GM12878 (cell line): ENCODE data around the gene ARMC3. TPM values are rescaled to one million over a fixed set of nuclear protein-coding genes. Genes with fewer than 3 reads are reported as not detected.

ENCODE experiments used
- ATAC-seq: fragments of 200-7000 bp; cut with Tn5 transposase; 3 replicates; pipeline ENCODE4 v1.9.1; 2020; ENCODE audit warnings: mild to moderate bottlenecking, moderate library complexity
- BruUV-seq: library from RNA; stranded (reverse); fragments of 400-500 nt; replicated peaks from 2 replicates; lab custom pipeline; 2021; lab: Mats Ljungman, UMichigan
- CTCF ChIA-PET: fragments of 300-600 bp; sonication (Branson Sonifier 250); formaldehyde crosslinking; extraction: SDS; loops from one replicate; lab custom pipeline; 2021; ENCODE audit warnings: inconsistent platforms; lab: Yijun Ruan, JAX
- POLR2A ChIA-PET: fragments of 350-600 bp; formaldehyde crosslinking; extraction: SDS; loops from one replicate; lab custom pipeline; 2021; ENCODE audit warnings: inconsistent platforms; lab: Charles Lee
- RAD21 ChIA-PET: fragments of 300-600 bp; sonication (Branson Sonifier 250); formaldehyde crosslinking; loops from one replicate; lab custom pipeline; 2023; ENCODE audit warnings: antibody characterized with exemption; ENCODE audit not compliant: unreplicated experiment; lab: Charles Lee
- SMC1A ChIA-PET: fragments of 300-600 bp; sonication (Branson Sonifier 250); formaldehyde crosslinking; loops from one replicate; lab custom pipeline; 2023; ENCODE audit not compliant: unreplicated experiment, uncharacterized antibody; lab: Charles Lee
- DNase-seq: peaks from one replicate; pipeline ENCODE4 v3.0.0-alpha.2; 2011; ENCODE audit warnings: low read depth, low spot score
- FAIRE-seq: peaks from 3 replicates; lab custom pipeline; 2011; peaks lifted over from hg19 to GRCh38; lab: Jason Lieb, UNC
- H2AFZ ChIP-seq: 2 replicates; pipeline ENCODE4 v1.6.0; 2011; ENCODE audit warnings: low read depth, low read length, control low read depth; ENCODE audit not compliant: control insufficient read depth
- H3K27ac ChIP-seq: 2 replicates; pipeline ENCODE4 v1.5.1; 2011; ENCODE audit warnings: control low read depth; ENCODE audit not compliant: control insufficient read depth, insufficient read depth
- H3K27me3 ChIP-seq, 2 experiments: replicated peaks in 1 of 2; 2 replicates each; pipeline versions ENCODE4 v1.6.0 to v1.6.1; 2011; ENCODE audit warnings: low read length in 1 of 2; ENCODE audit not compliant: control insufficient read depth in 2 of 2, insufficient read depth in 2 of 2
- H3K36me3 ChIP-seq, 2 experiments: 2 replicates each; pipeline ENCODE4 v1.5.1; 2011; ENCODE audit warnings: low read length in 1 of 2; ENCODE audit not compliant: control insufficient read depth in 2 of 2, insufficient read depth in 2 of 2
- H3K4me1 ChIP-seq: 2 replicates; pipeline ENCODE4 v1.6.1; 2011; ENCODE audit warnings: mild to moderate bottlenecking, low read length, moderate library complexity, mixed read lengths; ENCODE audit not compliant: control insufficient read depth, insufficient read depth
- H3K4me2 ChIP-seq: 2 replicates; pipeline ENCODE4 v1.6.0; 2011; ENCODE audit warnings: control low read depth; ENCODE audit not compliant: control insufficient read depth, insufficient read depth
- H3K4me3 ChIP-seq: fragments of 200-600 bp; sonication (generic); 2 replicates; pipeline ENCODE4 v1.5.1; 2016
- H3K79me2 ChIP-seq: 2 replicates; pipeline ENCODE4 v1.6.0; 2011; ENCODE audit warnings: low read length; ENCODE audit not compliant: control insufficient read depth, insufficient read depth
- H3K9ac ChIP-seq: 2 replicates; pipeline ENCODE4 v1.8.0; 2011; ENCODE audit warnings: low read length, control low read depth, mixed read lengths; ENCODE audit not compliant: control insufficient read depth, insufficient read depth
- H3K9me3 ChIP-seq: replicated peaks from 3 replicates; pipeline ENCODE4 v1.5.1; 2011; ENCODE audit warnings: mild to moderate bottlenecking, low read length; ENCODE audit not compliant: control insufficient read depth, insufficient read depth
- H4K20me1 ChIP-seq: 2 replicates; pipeline ENCODE4 v1.6.0; 2011; ENCODE audit not compliant: control insufficient read depth, insufficient read depth
- ASH2L ChIP-seq: fragments of 300-600, 200-600 bp; sonication (generic); IDR thresholded peaks from 2 replicates; pipeline ENCODE4 v1.6.1; 2017; ENCODE audit warnings: low read depth, mild to moderate bottlenecking, borderline replicate concordance
- BMI1 ChIP-seq: fragments of 450-650 bp; IDR thresholded peaks from 2 replicates; pipeline ENCODE4 v1.6.1; 2016; ENCODE audit warnings: mild to moderate bottlenecking, moderate library complexity, borderline replicate concordance
- CBX3 ChIP-seq: fragments of 200-600 bp; sonication (generic); IDR thresholded peaks from 2 replicates; pipeline ENCODE4 v1.6.1; 2016; ENCODE audit warnings: low read depth, borderline replicate concordance
- CEBPB ChIP-seq, 2 experiments: fragments of 150-350 bp in 1 of 2; IDR thresholded peaks; 2 replicates each; pipeline ENCODE4 v1.6.1; 2012 to 2014; ENCODE audit warnings: low read depth in 2 of 2, low read length in 2 of 2, borderline replicate concordance in 1 of 2, inconsistent platforms in 1 of 2
- E2F4 ChIP-seq: IDR thresholded peaks from 2 replicates; pipeline ENCODE4 v1.6.1; 2012; ENCODE audit warnings: low read depth, low read length, improper control_type of control experiment
- GABPA ChIP-seq: IDR thresholded peaks from 2 replicates; pipeline ENCODE4 v1.6.1; 2014; ENCODE audit warnings: antibody characterized with exemption, low read depth, mild to moderate bottlenecking, inconsistent platforms
- HDAC2 ChIP-seq: fragments of 200-600 bp; sonication (generic); IDR thresholded peaks from 2 replicates; pipeline ENCODE4 v1.6.1; 2017
- LARP7 ChIP-seq: fragments of 450-650 bp; IDR thresholded peaks from 2 replicates; pipeline ENCODE4 v1.6.1; 2017; ENCODE audit warnings: mild to moderate bottlenecking
- MEF2A ChIP-seq: IDR thresholded peaks from 2 replicates; pipeline ENCODE4 v1.6.1; 2011; ENCODE audit warnings: low read depth, mild to moderate bottlenecking, low read length, moderate library complexity; ENCODE audit not compliant: insufficient read depth
- MLLT1 ChIP-seq: fragments of 450-650 bp; IDR thresholded peaks from 2 replicates; pipeline ENCODE4 v1.6.1; 2016; ENCODE audit warnings: mild to moderate bottlenecking
- MTA3 ChIP-seq: IDR thresholded peaks from 2 replicates; pipeline ENCODE4 v1.6.1; 2012; ENCODE audit warnings: low read length, inconsistent platforms, borderline replicate concordance
- MYC ChIP-seq: IDR thresholded peaks from 2 replicates; pipeline ENCODE4 v1.6.1; 2011; ENCODE audit warnings: mild to moderate bottlenecking, low read length, moderate library complexity, inconsistent platforms; ENCODE audit not compliant: insufficient read depth, insufficient replicate concordance, insufficient read length, severe bottlenecking
- SMAD5 ChIP-seq: IDR thresholded peaks from 2 replicates; pipeline ENCODE4 v1.6.1; 2016; ENCODE audit warnings: antibody characterized with exemption, low read depth
- ZBTB11 ChIP-seq: fragments of 450-650 bp; formaldehyde crosslinking; IDR thresholded peaks from 2 replicates; pipeline ENCODE4 v1.5.0; 2022; ENCODE audit warnings: mild to moderate bottlenecking, missing genetic modification characterization
- ZNF274 ChIP-seq: IDR thresholded peaks from one replicate; pipeline ENCODE4 v1.8.0; 2011; ENCODE audit not compliant: insufficient read length, insufficient read depth
- WGBS: methylation state at CpG from one replicate; pipeline ENCODE4 v1.1.6; 2016; ENCODE audit warnings: low lambda C conversion rate; ENCODE audit not compliant: insufficient replicate concordance, insufficient coverage; ENCODE audit errors: missing lambda C conversion rate; 5-methylcytosine and 5-hydroxymethylcytosine counted together
- in situ Hi-C: fragments of 300-500 bp; cut with MboI; formaldehyde crosslinking; loops from 9 replicates; pipeline ENCODE4 v1.14.3; 2018; ENCODE audit warnings: mixed read lengths
- intact Hi-C: fragments of 100-400 bp; cut with micrococcal nuclease; formaldehyde crosslinking; loops from one replicate; pipeline ENCODE4 v1.14.2; 2022; ENCODE audit not compliant: unreplicated experiment
- polyA plus RNA-seq, 11 experiments: library from polyadenylated mRNA; depleted of rRNA in 4 of 11; unstranded in 6 of 11; stranded (reverse) in 5 of 11; fragments of >200 nt; fragmentation: Nextera tagmentation in 4 of 11; fragmentation: Illumina TruSeq in 1 of 11; extraction: Ambion mirVana in 4 of 11; extraction: Trizol in 1 of 11; gene quantifications; 1 replicate in 1 of 11; 2 replicates in 10 of 11; pipeline versions ENCODE4 v1.2.1 to v1.2.3, GENCODE V29; 2011 to 2016; ENCODE audit warnings: inconsistent platforms in 2 of 11, missing spikeins in 2 of 11, low read depth in 1 of 11
- total RNA-seq, 4 experiments: library from RNA; depleted of rRNA in 3 of 4; stranded (reverse); fragments of >200 nt in 3 of 4; fragmentation: Illumina TruSeq in 1 of 4; extraction: Trizol in 1 of 4; gene quantifications; 2 replicates each; pipeline versions ENCODE4 v1.2.1 to v1.2.3, GENCODE V29; 2013 to 2021
- TF ChIP-seq, protein P1 (sequence below): IDR thresholded peaks from 2 replicates; pipeline ENCODE4 v1.6.1; 2011; ENCODE audit warnings: low read depth, mild to moderate bottlenecking, low read length, moderate library complexity, borderline replicate concordance; ENCODE audit errors: extremely low read depth
- TF ChIP-seq, protein P2 (sequence below): fragments of 450-650 bp; IDR thresholded peaks from 2 replicates; pipeline ENCODE4 v1.6.1; 2016; ENCODE audit warnings: mild to moderate bottlenecking

Gene ARMC3
- total and polyA plus RNA-seq, 10 of the 15 experiments (the other 5 are each of a cell fraction or from before 2014, with no cell fraction given), result 0.01 to 0.06 TPM; not detected in 8

DNA sequence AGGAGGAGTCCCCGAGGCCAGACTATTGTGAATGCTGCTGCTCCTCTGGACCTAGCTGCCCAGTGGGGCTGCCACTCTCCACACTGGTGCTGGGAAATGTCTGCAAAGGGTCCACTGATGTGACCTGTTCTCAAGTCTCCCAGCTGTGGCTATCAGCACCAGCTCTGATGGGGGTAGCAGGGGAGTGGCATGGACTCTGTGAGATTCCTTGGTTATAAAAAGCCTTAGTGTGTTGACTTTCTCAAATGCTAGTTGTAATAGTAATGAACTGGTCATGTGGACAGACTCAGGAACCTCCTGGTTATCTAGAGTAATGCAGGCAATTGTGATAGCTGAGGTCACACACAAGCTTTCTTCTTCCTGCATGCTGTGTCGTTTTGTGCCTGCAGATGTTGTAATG, 34.1 kb upstream of the ARMC3 start (continued):
- no peak for TF ChIP-seq ZBTB11
- no peak for TF ChIP-seq MEF2A
- TF ChIP-seq ASH2L, result no peak

GRCh38 chr10:22894714-22895113, 33.1 kb upstream of the ARMC3 start:
- 79% methylated on average over 4 of the region's 4 CpGs for WGBS
- no peak for TF ChIP-seq ZNF274
- TF ChIP-seq E2F4, result no peak
- TF ChIP-seq LARP7, result no peak
- TF ChIP-seq, protein P1, sequence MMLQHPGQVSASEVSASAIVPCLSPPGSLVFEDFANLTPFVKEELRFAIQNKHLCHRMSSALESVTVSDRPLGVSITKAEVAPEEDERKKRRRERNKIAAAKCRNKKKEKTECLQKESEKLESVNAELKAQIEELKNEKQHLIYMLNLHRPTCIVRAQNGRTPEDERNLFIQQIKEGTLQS, result no peak
- no peak for TF ChIP-seq MTA3
- no peak for TF ChIP-seq CEBPB (IDR thresholded peaks at IDR 0.05; ENCODE audit: borderline replicate concordance in 1 of 2, low read depth in 2 of 2, low read length in 2 of 2)
- no peak for TF ChIP-seq GABPA
- no peak for TF ChIP-seq MLLT1
- TF ChIP-seq, protein P2, sequence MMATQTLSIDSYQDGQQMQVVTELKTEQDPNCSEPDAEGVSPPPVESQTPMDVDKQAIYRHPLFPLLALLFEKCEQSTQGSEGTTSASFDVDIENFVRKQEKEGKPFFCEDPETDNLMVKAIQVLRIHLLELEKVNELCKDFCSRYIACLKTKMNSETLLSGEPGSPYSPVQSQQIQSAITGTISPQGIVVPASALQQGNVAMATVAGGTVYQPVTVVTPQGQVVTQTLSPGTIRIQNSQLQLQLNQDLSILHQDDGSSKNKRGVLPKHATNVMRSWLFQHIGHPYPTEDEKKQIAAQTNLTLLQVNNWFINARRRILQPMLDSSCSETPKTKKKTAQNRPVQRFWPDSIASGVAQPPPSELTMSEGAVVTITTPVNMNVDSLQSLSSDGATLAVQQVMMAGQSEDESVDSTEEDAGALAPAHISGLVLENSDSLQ, result no peak
- no peak for TF ChIP-seq CBX3
- no peak for TF ChIP-seq SMAD5
- no peak for TF ChIP-seq HDAC2
- no peak for TF ChIP-seq MYC
- TF ChIP-seq BMI1, result no peak

More at GRCh38 chr10:22894714-22895113, 33.1 kb upstream of the ARMC3 start:
- Histone ChIP-seq H2AFZ (no peak overlapping the region), H4K20me1 (no peaks in the 10 kb centered on the region), H3K27me3 (no peaks in the 10 kb centered on the region), H3K9ac (no peak overlapping the region), H3K4me3 (no peak overlapping the region), H3K9me3 (no peaks in the 10 kb centered on the region; the same call in 2 of the 3 replicates), H3K79me2 (no peaks in the 10 kb centered on the region), H3K36me3 (no peaks in the 10 kb centered on the region), H3K4me2 (no peak overlapping the region), H3K4me1 (no peaks in the 10 kb centered on the region), H3K27ac (no peak overlapping the region)
- ChIA-PET POLR2A (no interaction called here), SMC1A (no interaction called here), CTCF (no interaction called here), RAD21 (no interaction called here)
- FAIRE-seq (no peak), DNase-seq (no peak), ATAC-seq (no peak)
- BruUV-seq, result no TSS peak
- in situ Hi-C loops (no loop called here), intact Hi-C loops (no loop called here)
